T-helper 1 cell (primary cell): Measurements from ENCODE around the gene LAMP1.
"Not testable (repeated sequence)": the region's sequence is repeated elsewhere in the genome, so short reads cannot be mapped to it uniquely, and the experiment has no call there.

Experiments
- DNase-seq, 5 donors: peaks; one replicate each; pipeline ENCODE4 v3.0.0-alpha.2; 2012 to 2020

The LAMP1 gene

GRCh38 chr13:113327766-113328471 lies 30.9 kb downstream of the LAMP1 start:
- no peak for DNase-seq

- no peak for DNase-seq
Measured at GRCh38 chr13:113328851-113329250, 31.8 kb downstream of the LAMP1 start.

GRCh38 chr13:113329656-113330312 lies 32.7 kb downstream of the LAMP1 start:
- no peak for DNase-seq

GRCh38 chr13:113332615-113333014 lies 35.6 kb downstream of the LAMP1 start:
- no peak for DNase-seq

GRCh38 chr13:113333076-113333475 lies 36.0 kb downstream of the LAMP1 start:
- no peak for DNase-seq

GRCh38 chr13:113337556-113337955 lies 40.5 kb downstream of the LAMP1 start:
- no peak for DNase-seq

- DNase-seq, result no peak
Measured at GRCh38 chr13:113337976-113338375, 40.9 kb downstream of the LAMP1 start.

- no peak for DNase-seq
Measured at GRCh38 chr13:113338451-113338850, 41.4 kb downstream of the LAMP1 start.

- DNase-seq, result no peak
Measured at GRCh38 chr13:113342820-113343691, 46.0 kb downstream of the LAMP1 start.

- no peak for DNase-seq
Measured at GRCh38 chr13:113343692-113343968, 46.6 kb downstream of the LAMP1 start.

- DNase-seq, result no peak
Measured at GRCh38 chr13:113345486-113345885, 48.4 kb downstream of the LAMP1 start.

GRCh38 chr13:113347736-113348225 lies 50.7 kb downstream of the LAMP1 start:
- DNase-seq, result not testable (repeated sequence)

GRCh38 chr13:113348591-113348990 lies 51.6 kb downstream of the LAMP1 start:
- DNase-seq, result no peak

GRCh38 chr13:113349050-113349449 lies 52.0 kb downstream of the LAMP1 start:
- DNase-seq, result no peak

- DNase-seq, result no peak
Measured at GRCh38 chr13:113349491-113349890, 52.5 kb downstream of the LAMP1 start.

- DNase-seq, result no peak
Measured at GRCh38 chr13:113350065-113350937, 53.3 kb downstream of the LAMP1 start.

- no peak for DNase-seq
Measured at GRCh38 chr13:113350938-113351335, 53.9 kb downstream of the LAMP1 start.

- DNase-seq, result no peak
Measured at GRCh38 chr13:113351514-113352026, 54.5 kb downstream of the LAMP1 start.

- no peak for DNase-seq
Measured at GRCh38 chr13:113353254-113353653, 56.2 kb downstream of the LAMP1 start.

GRCh38 chr13:113354831-113355610 lies 58.0 kb downstream of the LAMP1 start:
- DNase-seq, result no peak

- DNase-seq, result no peak
Measured at GRCh38 chr13:113355621-113356020, 58.6 kb downstream of the LAMP1 start.

GRCh38 chr13:113356596-113356995 lies 59.6 kb downstream of the LAMP1 start:
- no peak for DNase-seq
